IPS-NIHi7 (cell line): Measurements from ENCODE around the gene MTAP.

Experiments used
- DNase-seq: peaks from one replicate; pipeline ENCODE4 v3.0.0; 2012; ENCODE audit warnings: mixed read lengths; ENCODE audit errors: extremely low spot score

MTAP gene

GRCh38 chr9:21969011-21969940 lies 166.8 kb downstream of the MTAP start:
- DNase-seq, result peak; percentile 64

DNA sequence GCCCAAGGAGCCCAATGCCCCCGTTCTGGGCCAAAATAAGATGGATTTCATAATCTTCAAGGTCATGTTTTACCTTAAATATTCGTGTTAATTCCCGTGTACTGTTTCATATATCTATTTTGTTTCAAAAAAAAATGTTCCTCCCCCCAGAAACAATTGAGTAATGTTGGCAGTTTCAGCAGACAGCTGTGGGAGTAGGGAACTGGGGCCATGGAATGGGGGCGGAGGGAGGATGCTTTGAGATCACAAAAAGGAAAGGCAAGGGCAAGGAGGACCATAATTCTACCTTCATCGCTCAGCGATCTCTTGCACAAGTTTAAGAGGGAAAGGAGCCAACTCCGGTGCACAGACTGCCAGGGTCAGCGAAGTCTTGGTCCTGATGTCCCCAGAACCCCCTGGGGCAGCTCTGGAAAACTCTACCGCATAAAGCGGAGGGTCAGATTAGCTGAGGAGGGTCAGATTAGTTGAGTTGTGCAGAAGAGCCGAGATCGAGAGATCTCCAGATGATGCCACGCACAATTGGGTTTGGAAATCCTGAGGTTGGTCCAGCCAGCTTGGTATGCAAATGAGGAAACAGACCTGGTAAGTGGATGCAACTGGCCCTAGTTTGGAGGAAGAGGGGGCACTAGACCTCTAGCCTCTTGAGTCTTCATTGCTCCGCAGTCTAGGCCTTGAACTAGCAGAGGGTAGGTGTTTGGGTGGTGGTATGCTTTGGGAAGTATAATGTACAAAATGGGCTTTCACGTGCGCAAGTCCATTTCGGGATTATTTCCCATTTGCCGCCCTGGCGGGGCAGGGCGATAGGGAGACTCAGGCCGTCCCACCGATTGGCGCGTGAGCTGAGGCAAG lies 167.7 kb downstream of the MTAP start:
- DNase-seq, result peak; percentile 14

- peak; percentile 11 for DNase-seq
These were observed 168.6 kb downstream of the MTAP start for GRCh38 chr9:21970800-21971640.

GRCh38 chr9:21972361-21972760 lies 169.9 kb downstream of the MTAP start:
- no peak for DNase-seq

DNA sequence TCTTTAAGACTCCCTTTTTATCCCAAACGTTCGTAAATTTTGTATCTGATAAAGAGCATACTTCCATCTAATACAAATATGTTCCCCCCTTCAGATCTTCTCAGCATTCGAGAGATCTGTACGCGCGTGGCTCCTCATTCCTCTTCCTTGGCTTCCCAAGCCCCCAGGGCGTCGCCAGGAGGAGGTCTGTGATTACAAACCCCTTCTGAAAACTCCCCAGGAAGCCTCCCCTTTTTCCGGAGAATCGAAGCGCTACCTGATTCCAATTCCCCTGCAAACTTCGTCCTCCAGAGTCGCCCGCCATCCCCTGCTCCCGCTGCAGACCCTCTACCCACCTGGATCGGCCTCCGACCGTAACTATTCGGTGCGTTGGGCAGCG lies 171.9 kb downstream of the MTAP start:
- no peak for DNase-seq

DNA sequence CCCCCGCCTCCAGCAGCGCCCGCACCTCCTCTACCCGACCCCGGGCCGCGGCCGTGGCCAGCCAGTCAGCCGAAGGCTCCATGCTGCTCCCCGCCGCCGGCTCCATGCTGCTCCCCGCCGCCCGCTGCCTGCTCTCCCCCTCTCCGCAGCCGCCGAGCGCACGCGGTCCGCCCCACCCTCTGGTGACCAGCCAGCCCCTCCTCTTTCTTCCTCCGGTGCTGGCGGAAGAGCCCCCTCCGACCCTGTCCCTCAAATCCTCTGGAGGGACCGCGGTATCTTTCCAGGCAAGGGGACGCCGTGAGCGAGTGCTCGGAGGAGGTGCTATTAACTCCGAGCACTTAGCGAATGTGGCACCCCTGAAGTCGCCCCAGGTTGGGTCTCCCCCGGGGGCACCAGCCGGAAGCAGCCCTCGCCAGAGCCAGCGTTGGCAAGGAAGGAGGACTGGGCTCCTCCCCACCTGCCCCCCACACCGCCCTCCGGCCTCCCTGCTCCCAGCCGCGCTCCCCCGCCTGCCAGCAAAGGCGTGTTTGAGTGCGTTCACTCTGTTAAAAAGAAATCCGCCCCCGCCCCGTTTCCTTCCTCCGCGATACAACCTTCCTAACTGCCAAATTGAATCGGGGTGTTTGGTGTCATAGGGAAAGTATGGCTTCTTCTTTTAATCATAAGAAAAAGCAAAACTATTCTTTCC lies 172.4 kb downstream of the MTAP start:
- peak; percentile 75 for DNase-seq

DNA sequence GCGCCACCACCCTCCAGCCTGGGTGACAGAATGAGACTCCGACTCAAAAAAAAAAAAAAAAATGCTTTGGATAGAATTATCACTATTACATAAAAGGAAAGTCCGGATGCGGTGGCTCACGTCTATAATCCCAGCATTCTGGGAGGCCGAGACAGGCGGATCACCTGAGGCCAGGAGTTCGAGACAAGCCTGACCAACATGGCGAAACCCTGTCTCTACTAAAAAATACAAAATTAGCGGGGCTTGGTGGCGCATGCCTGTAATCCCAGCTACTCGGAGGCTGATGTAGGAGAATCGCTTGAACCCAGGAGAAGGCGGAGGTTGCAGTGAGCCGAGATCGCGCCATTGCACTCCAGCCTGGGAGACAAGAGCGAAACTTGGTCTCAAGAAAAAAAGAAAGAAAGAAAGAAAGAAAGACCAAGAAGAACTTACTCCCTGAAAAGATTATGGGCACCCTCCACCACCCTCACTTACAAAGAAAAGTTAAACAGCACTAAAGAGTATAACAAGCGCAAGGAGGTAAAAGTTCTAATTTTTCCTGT lies 174.0 kb downstream of the MTAP start:
- no peak for DNase-seq

DNA sequence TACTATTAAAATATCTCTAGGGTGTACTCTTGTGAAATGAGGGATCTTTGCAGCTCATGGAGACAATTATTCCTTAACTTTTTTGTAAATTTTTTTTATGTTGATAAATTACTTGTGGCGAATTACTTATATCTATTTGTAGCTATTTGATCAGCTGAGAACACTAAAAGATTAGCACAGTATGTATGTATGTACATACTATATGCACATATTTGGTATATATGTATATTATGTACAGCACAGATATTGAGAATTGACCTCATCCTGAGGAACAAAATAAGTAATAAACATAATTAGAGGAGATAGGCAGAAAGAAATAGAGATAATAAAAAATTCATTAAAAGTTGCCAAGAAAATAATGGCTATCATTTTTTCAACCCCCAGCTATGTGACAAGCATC lies 180.0 kb downstream of the MTAP start:
- no peak for DNase-seq

DNA sequence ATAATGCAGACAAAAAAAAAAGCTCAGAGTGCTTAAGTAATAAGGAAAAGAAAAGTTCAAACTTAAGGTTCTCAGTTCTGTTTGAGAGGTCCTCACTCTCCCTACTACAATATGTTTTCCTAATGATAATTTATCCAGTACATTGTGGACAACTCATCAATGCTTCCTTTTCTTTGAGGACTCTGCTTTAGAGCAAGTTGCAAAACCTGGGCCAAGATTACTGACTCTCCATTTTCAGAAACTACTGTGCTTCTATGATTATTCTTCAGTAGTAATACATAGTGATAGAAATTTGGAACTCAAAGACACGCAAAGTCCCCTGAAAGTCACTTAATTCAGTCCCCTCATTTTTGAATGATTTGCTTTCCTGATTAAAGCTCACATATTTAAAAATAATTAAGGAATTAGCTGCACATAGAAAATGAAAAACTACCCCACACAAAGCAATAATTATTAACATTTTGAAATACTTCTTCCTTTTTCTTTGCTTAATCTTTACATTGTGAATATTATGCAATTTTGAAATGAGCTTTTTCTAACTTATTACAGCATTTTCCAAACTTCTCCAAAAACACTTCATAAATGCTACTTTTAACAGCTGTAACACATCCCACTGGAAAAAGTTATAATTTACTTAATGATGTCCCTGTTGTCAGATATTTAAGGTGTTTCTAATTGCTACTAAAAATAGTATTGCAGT lies 180.6 kb downstream of the MTAP start:
- DNase-seq, result no peak

DNA sequence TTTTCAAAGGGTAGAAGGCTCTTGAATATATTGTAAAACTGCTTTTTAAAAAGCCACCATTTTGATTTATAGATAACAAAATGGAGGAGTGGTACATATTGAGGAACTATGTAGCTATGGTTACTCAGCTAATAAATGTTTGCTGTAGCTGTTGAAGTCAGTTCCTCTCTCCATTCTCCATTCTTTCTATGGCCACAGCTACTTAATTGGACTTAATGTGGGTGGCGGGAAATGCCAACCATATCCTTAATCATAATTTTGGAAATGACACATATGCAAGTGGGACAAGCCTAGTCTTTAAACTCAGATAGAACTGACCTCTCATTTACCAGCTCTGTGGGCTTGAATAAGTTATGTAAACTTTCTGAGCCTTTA lies 181.1 kb downstream of the MTAP start:
- DNase-seq, result no peak

DNA sequence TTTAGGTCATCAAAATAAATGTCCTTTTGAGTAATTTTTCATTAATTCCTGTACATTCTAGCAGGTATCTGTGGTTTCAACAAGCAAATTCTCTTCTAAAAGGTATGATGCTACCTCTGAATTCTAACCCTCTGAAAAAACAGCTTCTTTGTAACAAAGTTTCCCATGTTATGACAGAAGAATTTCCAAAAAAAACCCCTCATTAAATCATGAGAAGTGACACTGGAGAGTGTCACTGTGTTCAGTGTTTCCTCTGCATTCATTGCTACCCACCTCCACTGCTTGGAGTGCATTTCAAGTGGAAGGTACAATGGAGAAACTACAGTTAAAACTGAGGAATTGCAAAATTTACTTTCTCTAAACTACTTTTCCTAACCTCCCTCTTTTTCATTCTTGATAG lies 181.7 kb downstream of the MTAP start:
- no peak for DNase-seq

DNA sequence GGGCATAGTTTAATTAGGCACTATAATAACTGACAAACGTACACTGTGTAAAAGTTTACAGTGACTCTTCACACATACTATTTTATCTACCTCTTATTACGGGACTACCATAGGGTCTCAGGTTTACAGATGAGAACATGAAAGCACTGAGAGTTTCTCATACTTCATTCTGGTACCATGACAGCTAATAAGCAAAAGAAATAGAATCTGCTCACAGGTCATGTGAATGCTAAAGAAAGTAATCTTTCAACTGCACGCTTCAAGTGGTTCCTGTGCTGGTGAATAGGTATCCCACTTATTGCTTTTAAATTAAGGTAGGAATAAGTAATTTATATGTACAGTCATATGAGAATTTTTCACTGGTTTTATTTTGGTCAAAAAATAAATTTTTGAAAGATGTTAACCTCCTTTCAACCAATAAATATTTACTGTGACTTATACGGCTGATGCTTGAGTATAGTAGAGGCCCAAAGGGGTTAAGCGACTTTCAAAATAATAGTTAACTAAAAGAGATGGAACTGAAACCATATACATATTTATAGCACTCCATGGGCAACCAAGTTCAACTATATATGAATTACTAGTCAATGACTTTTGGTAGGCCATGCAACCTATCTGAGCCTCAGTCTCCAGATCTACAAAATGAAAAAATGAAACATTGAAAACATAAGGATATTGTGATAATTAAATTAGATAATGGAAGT lies 183.7 kb downstream of the MTAP start:
- DNase-seq, result no peak
